C4-2B (cell line): ENCODE measurements around the gene AK8.

ENCODE experiments used
- ZFX ChIP-seq: fragments of 450-650 bp; IDR thresholded peaks from 2 replicates; pipeline ENCODE4 v1.6.1; 2017
- TF ChIP-seq, protein P1 (sequence below): fragments of 450-650 bp; conservative IDR thresholded peaks from 2 replicates; pipeline ENCODE4 v1.5.1; 2017; ENCODE audit warnings: mild to moderate bottlenecking

DNA sequence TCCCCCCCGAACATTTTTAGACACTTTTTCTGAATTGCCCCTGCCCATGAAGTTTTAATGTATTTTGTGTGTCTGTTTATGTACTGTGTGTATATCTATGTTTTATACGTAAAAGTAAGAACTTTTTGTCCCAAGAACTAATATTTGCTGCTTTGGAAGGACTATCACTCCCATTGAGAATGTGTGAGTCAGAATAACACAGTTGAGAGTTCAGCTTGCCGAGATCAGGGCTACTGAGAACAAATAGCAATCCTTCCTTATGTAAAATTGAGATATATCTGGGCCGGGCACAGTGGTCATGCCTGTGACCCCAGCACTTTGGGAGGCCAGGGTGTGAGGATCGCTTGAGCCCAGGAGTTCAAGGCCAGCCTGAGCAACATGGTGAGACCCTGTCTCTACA, 196.5 kb downstream of the AK8 start:
- TF ChIP-seq, protein P1, sequence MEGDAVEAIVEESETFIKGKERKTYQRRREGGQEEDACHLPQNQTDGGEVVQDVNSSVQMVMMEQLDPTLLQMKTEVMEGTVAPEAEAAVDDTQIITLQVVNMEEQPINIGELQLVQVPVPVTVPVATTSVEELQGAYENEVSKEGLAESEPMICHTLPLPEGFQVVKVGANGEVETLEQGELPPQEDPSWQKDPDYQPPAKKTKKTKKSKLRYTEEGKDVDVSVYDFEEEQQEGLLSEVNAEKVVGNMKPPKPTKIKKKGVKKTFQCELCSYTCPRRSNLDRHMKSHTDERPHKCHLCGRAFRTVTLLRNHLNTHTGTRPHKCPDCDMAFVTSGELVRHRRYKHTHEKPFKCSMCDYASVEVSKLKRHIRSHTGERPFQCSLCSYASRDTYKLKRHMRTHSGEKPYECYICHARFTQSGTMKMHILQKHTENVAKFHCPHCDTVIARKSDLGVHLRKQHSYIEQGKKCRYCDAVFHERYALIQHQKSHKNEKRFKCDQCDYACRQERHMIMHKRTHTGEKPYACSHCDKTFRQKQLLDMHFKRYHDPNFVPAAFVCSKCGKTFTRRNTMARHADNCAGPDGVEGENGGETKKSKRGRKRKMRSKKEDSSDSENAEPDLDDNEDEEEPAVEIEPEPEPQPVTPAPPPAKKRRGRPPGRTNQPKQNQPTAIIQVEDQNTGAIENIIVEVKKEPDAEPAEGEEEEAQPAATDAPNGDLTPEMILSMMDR = no peak
- no peak for TF ChIP-seq ZFX
